ENCODE measurements around the gene IL27RA.
"Not testable (repeated sequence)": the region's sequence is repeated elsewhere in the genome, so short reads cannot be mapped to it uniquely, and the experiment has no call there.

IL27RA gene

GRCh38 chr19:14030997-14031718 is 404 bp upstream of the IL27RA start:
- no peak for DNase-seq (ENCODE audit: low read depth)

GRCh38 chr19:14033946-14034345 is 2.4 kb downstream of the IL27RA start:
- no peak for DNase-seq (ENCODE audit: low read depth)

- not testable (repeated sequence) for DNase-seq (ENCODE audit: low read depth)
These were observed 3.6 kb downstream of the IL27RA start for GRCh38 chr19:14035159-14035558.

- no peak for DNase-seq (ENCODE audit: low read depth)
These were observed 4.1 kb downstream of the IL27RA start for GRCh38 chr19:14035706-14036105.

- no peak for DNase-seq (ENCODE audit: low read depth)
These were observed 7.6 kb downstream of the IL27RA start for GRCh38 chr19:14039181-14039580.

- not testable (repeated sequence) for DNase-seq (ENCODE audit: low read depth)
These were observed 11.4 kb downstream of the IL27RA start for GRCh38 chr19:14042659-14043608.

- DNase-seq (ENCODE audit: low read depth): not testable (repeated sequence)
These were observed 16.3 kb downstream of the IL27RA start for GRCh38 chr19:14047866-14048265.

GRCh38 chr19:14048443-14049153 is 17.0 kb downstream of the IL27RA start:
- peak; percentile 75 for DNase-seq (ENCODE audit: low read depth)

GRCh38 chr19:14050512-14050911 is 18.9 kb downstream of the IL27RA start:
- DNase-seq (ENCODE audit: low read depth): no peak

GRCh38 chr19:14050961-14051360 is 19.4 kb downstream of the IL27RA start:
- DNase-seq (ENCODE audit: low read depth): not testable (repeated sequence)

GRCh38 chr19:14051980-14052379 is 20.4 kb downstream of the IL27RA start:
- no peak for DNase-seq (ENCODE audit: low read depth)

- DNase-seq (ENCODE audit: low read depth): no peak
These were observed 20.9 kb downstream of the IL27RA start for GRCh38 chr19:14052470-14052869.

GRCh38 chr19:14053032-14053431 is 21.5 kb downstream of the IL27RA start:
- no peak for DNase-seq (ENCODE audit: low read depth)

GRCh38 chr19:14053500-14053899 is 21.9 kb downstream of the IL27RA start:
- DNase-seq (ENCODE audit: low read depth): no peak

GRCh38 chr19:14054099-14054498 is 22.5 kb downstream of the IL27RA start:
- no peak for DNase-seq (ENCODE audit: low read depth)

GRCh38 chr19:14054721-14055120 is 23.2 kb downstream of the IL27RA start:
- DNase-seq (ENCODE audit: low read depth): no peak

GRCh38 chr19:14055396-14055795 is 23.8 kb downstream of the IL27RA start:
- no peak for DNase-seq (ENCODE audit: low read depth)

- DNase-seq (ENCODE audit: low read depth): no peak
These were observed 24.6 kb downstream of the IL27RA start for GRCh38 chr19:14056069-14056666.

- DNase-seq (ENCODE audit: low read depth): no peak
These were observed 25.3 kb downstream of the IL27RA start for GRCh38 chr19:14056741-14057356.

GRCh38 chr19:14058182-14059092 is 26.9 kb downstream of the IL27RA start:
- no peak for DNase-seq (ENCODE audit: low read depth)

All from activated T-cell treated with anti-CD3 and anti-CD28 coated beads for 1 hour (primary cell).